GM12892 (cell line): ENCODE measurements around the gene SLN.
A peak's percentile ranks its signal among the peaks of the same experiment; 100 is the strongest.

Experiments
- DNase-seq: peaks from one replicate; pipeline ENCODE4 v3.0.0; 2011; ENCODE audit not compliant: insufficient read length
- FAIRE-seq: peaks from 2 replicates; lab custom pipeline; 2011; peaks lifted over from hg19 to GRCh38; lab: Jason Lieb, UNC
- POLR2A ChIP-seq: IDR thresholded peaks from 2 replicates; pipeline ENCODE4 v1.6.1; 2011; ENCODE audit warnings: low read depth, low read length, control low read depth
- POLR2AphosphoS5 ChIP-seq: IDR thresholded peaks from 2 replicates; pipeline ENCODE4 v1.6.1; 2011; ENCODE audit warnings: low read depth, low read length, control low read depth
- TAF1 ChIP-seq: IDR thresholded peaks from 2 replicates; pipeline ENCODE4 v1.6.1; 2011; ENCODE audit warnings: low read depth, mild to moderate bottlenecking, control low read depth, low read length, borderline replicate concordance

SLN gene

GRCh38 chr11:107713009-107713408, 1.2 kb upstream of the SLN start:
- FAIRE-seq, result no peak
- no peak for DNase-seq
- no peak for TF ChIP-seq POLR2AphosphoS5
- TF ChIP-seq POLR2A, result no peak
- no peak for TF ChIP-seq TAF1

DNA sequence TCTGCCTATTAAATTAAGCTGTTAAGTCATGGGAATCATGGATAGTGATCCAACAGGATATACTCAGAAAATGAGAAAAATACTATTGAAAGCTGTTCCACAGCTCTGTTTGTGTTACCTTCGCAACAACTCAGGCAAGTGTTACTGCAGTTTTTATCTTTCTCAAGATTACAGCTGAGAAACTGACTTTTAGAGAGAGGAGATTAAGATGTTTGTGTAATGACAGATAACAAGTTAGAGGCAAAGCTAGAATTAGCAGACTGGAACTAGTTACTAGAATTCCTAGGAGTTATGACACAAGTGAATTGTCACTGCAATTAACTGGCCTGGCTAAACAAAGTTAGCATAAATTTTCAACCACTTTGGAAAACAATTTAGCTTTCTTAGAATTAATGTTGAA, 1.6 kb downstream of the SLN start:
- no peak for TF ChIP-seq POLR2AphosphoS5
- TF ChIP-seq TAF1, result no peak
- no peak for TF ChIP-seq POLR2A
- DNase-seq (no peak), FAIRE-seq (no peak)

DNA sequence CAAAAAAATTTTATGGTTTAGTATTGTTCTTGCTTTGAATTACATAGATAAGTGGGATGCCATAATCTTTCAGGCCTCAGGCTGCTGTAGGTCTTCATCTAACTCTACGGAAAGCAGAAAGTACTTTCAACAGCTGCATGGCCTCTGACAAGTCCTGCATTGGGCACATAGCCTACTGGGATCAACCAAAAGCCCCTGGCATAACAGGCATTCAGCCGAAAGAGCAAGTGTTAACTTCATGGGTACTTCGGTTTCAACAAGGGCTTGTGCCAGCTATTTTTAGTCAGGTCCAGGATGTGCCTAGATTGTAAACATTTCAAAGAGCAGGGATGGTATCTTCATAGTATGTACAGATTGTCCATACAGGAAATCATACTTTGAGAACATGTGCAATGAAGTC, 3.1 kb downstream of the SLN start:
- TF ChIP-seq TAF1 (no peak), POLR2A (no peak), POLR2AphosphoS5 (no peak)
- DNase-seq (no peak), FAIRE-seq (no peak)

DNA sequence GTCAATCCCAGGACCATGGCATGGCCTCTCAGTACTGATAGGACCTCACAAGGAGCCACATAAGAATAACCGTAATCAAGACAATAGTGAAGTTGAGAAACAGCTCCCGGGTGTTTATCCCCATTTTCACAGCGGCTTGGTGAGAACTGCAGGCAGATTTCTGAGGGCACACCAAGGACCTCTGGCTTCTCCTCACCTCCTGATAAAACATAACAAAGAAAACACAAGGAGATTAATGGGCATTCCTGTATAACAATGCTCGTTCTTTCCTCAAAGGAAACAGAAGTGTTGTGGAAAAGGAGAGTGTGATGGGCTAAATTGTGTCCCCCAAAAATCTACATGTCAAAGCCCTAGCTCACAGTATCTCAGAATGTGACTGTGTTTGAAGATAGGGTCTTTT, 4.0 kb downstream of the SLN start:
- FAIRE-seq, result no peak
- no peak for TF ChIP-seq TAF1
- no peak for TF ChIP-seq POLR2AphosphoS5
- TF ChIP-seq POLR2A, result no peak
- no peak for DNase-seq

DNA sequence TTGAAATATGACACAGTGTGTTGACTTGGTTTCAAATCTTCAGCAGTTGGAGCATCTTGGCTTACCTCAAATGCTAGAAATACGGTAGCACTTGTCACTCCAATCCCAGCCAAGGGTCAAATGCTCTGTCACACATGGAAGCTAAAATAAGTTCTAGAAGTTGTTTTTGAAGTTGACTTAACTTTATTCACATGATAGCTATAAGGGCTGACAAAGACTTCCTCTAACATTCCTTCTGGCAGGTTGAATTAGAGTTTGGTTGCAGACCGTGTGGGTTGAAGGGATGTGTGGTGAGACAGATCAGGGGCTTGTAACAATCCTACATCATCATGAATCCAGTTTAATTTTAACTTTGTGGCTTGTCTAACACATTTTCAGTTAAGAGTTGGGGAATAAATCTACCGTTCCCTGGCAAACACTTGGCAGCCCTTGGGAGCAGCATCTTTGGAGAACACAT, 4.6 kb downstream of the SLN start:
- FAIRE-seq, result no peak
- TF ChIP-seq POLR2AphosphoS5 (no peak), TAF1 (no peak)
- DNase-seq, result no peak

GRCh38 chr11:107706531-107706930, 5.3 kb downstream of the SLN start:
- TF ChIP-seq POLR2A (no peak), TAF1 (no peak), POLR2AphosphoS5 (no peak)
- FAIRE-seq, result no peak

GRCh38 chr11:107705027-107705426, 6.8 kb downstream of the SLN start:
- FAIRE-seq, result peak; percentile 63
- TF ChIP-seq POLR2AphosphoS5, result no peak
- no peak for TF ChIP-seq TAF1
- TF ChIP-seq POLR2A, result no peak
- no peak for DNase-seq

More at GRCh38 chr11:107706531-107706930, 5.3 kb downstream of the SLN start:
- DNase-seq, result no peak

DNA sequence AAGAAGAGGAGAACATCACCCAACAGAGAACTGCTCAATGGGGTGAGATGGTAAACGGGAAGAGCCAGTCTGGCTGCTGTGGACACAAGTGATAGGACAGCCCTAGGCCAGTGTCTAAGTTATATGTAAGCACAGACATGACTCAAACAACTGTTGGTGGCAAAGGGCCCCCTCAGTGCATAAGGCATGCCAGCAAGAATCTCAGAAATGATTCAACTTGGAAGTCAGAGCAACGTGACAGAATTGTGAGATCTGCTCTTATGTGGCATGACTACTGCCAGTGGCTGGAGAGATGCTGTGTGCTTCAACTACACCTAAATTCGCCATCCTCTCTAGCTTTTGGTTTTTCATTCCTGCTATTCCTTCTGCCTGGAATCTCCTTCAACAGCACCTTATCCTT, 7.4 kb downstream of the SLN start:
- TF ChIP-seq TAF1 (no peak), POLR2AphosphoS5 (no peak), POLR2A (no peak)
- DNase-seq (no peak), FAIRE-seq (peak; percentile 14)

- TF ChIP-seq POLR2A (no peak), POLR2AphosphoS5 (no peak), TAF1 (no peak)
- no peak for FAIRE-seq
- no peak for DNase-seq
Observed at GRCh38 chr11:107702723-107703122, 9.1 kb downstream of the SLN start.

- no peak for FAIRE-seq
- DNase-seq, result no peak
- TF ChIP-seq TAF1 (no peak), POLR2A (no peak), POLR2AphosphoS5 (no peak)
Observed at GRCh38 chr11:107702109-107702660, 9.7 kb downstream of the SLN start.

DNA sequence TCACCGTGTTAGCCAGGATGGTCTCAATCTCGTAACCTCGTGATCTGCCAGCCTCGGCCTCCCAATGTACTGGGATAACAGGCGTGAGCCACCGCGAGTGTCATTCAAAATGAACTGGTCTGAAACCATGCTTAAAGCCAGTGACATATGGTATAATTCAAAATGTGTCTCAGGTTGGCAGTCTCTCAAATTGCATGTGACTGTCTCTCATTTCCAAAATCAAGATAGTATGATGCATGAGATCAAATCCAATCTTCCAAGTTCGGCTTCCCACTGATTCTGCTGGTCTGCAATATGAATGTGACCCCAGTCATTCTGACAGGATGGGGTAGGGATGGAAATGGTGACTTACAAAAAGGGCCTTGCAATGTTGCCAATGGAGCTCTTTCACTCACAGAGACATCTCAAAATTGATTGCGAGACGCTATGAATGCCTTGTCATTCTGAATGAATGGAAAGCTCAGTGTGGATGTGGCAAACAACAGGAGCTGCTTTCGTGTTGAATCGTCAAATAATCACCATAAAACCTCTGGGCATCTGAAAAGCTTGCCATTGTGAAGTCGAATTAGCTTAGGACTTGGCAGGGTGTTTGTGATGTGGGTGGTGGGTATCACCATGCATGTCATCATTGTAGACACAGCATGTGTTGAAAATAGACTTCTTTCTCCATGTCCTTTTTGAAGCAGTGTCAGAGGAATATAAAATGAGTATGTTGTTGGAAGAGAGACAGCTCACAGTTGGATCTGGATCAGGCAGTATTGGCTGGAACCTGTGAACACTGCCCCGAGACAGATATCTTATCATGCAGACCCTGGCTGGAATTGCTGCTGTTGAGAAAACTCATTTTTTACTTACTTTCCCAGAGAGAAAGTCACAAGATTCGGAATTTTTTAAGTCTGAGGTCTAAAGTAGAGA, 12.2 kb downstream of the SLN start:
- no peak for DNase-seq
- no peak for TF ChIP-seq POLR2A
- FAIRE-seq, result peak; percentile 30

DNA sequence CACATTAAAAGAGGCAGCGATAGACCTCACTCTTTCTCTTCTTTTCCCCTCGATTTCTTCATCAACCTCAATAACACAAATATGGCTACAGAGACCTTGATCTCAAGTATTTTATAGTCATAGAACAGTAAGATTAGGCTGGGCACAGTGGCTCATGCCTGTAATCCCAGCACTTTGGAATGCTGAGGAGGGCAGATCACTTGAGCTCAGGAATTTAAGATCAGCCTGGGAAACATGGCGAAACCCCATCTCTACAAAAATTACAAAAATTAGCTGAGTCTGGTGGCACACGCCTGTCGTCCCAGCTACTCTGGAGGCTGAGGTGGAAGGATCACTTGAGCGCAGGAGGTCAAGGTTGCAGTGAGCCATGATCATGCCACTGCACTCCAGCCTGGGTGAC, 14.6 kb downstream of the SLN start:
- DNase-seq (no peak), FAIRE-seq (no peak)
- TF ChIP-seq TAF1 (no peak), POLR2A (no peak), POLR2AphosphoS5 (no peak)
